Measurements from ENCODE around the gene TEKT4.
A peak's percentile ranks its signal among the peaks of the same experiment; 100 is the strongest.
"Not testable (repeated sequence)": the region's sequence is repeated elsewhere in the genome, so short reads cannot be mapped to it uniquely, and the experiment has no call there.

The TEKT4 gene, protein sequence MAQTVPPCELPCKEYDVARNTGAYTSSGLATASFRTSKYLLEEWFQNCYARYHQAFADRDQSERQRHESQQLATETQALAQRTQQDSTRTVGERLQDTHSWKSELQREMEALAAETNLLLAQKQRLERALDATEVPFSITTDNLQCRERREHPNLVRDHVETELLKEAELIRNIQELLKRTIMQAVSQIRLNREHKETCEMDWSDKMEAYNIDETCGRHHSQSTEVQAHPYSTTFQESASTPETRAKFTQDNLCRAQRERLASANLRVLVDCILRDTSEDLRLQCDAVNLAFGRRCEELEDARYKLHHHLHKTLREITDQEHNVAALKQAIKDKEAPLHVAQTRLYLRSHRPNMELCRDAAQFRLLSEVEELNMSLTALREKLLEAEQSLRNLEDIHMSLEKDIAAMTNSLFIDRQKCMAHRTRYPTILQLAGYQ

DNA sequence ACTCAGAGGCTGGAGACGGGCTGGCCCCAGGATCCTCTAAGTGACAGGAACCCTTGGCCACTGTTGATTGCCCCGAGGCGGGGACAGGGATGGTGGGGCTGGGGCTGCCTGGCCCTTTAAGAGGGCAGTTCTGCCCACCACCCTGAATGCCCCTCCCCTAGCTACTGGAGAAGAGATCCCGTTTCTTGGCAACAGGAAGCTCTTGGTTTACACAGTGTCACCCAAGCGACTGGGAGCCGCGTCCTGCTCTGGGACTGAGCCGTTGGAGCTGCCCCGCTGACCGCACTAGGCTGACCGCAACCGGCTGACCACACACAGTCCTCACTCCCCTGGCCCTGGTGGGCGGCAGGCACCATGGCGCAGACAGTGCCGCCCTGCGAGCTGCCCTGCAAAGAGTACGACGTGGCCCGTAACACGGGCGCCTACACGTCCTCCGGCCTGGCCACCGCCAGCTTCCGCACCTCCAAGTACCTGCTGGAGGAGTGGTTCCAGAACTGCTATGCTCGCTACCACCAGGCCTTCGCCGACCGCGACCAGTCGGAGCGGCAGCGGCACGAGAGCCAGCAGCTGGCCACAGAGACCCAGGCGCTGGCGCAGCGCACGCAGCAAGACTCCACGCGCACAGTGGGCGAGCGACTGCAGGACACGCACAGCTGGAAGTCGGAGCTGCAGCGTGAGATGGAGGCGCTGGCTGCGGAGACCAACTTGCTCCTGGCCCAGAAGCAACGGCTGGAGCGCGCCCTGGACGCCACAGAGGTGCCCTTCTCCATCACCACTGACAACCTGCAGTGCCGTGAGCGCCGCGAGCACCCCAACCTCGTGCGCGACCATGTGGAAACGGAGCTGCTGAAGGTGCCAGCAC is at the start of gene TEKT4:
Gene TEKT4 (plus strand): TSS at position 205 of the 862 bp plus-strand sequence. CDS start 150 bp downstream, at position 355.
- DNase-seq (ENCODE audit: low read depth, low spot score), result no peak

DNA sequence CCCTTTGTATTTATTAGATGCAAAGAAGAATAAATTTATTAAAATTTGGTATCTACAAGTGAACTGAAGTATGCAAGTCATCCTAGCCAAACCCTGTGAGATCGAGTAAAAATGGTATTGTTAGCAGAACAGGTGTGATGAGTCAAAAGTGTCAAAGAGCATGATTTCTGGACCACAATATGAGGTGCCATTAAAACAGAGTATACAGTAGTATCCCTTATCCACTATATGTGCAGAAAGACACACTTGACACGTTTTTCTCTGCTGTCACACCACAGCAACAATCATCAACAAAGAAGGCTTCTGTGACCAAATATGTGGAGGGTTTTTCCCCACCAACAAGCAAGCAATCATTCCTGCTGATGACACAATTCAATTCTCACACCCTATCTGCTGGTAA is 32.0 kb upstream of the TEKT4 start:
- not testable (repeated sequence) for DNase-seq (ENCODE audit: low read depth, low spot score)

DNA sequence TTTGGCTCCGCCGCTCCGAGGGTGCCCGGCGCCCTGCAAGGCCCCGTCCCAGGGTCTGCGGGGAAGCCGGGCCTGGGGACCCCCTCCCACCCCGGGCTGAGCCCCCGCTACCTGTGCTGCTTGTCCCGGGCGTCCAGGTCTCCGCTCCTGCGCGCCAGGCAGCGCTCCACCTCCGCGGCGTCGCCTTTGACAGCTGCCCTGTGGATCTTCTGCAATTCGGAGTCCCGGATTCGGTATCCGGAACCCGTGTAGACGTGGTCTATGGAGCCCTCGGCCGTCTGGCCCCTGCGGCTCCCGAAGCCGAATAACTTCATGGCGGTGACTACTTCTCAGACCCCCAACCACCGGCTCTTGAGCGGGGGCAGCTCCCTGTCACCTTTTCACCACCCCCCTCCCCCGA is 14.4 kb upstream of the TEKT4 start:
- not testable (repeated sequence) for DNase-seq (ENCODE audit: low read depth, low spot score)

DNA sequence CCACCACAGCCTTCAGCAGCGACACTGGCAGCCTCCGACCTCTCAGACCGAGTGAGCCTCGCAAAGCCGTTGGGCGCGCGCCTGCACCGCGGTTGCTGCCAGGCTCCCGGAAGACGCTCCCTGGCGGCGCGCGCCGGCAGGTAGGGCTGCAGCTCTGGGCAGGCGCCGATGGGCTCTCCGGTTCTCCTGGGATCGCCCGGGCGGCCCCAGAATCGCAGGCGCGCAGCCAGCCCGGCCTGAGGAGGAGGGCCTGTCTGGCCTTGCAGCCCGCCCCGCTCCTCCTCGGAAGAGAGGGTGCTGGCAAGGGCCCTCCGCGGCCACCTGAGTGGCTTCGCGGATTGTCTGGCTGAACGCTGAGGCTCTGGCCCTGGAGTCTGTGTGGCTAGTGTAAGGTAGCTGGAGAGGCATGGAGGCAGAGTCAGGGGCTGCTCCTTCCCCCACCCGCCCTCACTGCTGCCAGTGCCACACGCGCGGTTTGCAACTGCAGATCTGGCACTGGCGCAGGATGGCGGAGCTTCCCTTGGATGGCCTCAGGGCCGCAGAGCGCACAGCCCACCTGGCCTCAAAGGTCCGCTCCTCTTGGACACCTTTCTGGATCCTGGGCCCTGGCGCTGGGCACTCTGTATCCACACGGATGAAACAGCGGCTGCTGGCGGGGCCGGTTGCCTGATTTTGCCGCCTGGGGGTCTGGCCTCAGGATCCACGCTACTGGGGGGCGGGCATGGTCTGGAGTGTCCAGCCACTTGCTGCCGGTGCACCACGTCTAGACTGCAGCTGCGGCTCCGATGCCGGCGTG is 13.7 kb upstream of the TEKT4 start:
- DNase-seq (ENCODE audit: low read depth, low spot score), result not testable (repeated sequence)

DNA sequence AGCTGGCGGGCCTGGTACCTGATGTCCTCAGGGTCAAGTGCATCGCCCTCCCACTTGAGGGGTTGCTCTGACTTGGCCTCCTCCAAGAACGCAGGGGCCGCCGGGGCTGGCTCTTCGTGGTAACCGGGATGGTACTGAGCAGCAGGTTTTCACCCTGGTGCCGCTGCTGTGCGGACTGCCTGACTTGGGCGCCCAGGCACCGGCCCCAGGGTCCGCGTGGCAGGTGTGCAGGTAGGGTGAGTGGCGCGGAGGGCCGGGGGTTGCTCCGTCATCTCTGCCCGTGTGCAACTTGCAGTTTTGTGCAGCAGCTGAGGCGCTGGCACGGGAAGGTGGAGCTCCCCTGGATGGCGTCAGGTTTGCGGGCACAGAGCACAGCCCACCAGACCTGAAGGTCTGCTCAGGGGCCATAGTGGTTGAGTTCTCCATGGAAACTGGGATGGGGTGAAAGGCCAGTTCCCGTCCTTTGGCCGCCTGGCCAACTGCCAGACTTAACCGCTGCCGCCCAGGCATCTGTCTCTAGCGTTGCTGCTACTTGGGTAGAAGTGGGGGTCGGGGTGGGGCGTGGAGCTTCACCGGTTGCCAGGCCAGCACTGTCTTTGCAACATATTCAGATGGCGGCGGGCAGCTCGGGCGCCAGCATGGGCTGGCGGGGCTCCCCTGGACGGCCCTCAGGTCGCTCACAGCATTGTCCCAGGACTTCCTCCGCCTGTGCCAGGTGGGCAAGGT is 12.9 kb upstream of the TEKT4 start:
- not testable (repeated sequence) for DNase-seq (ENCODE audit: low read depth, low spot score)

DNA sequence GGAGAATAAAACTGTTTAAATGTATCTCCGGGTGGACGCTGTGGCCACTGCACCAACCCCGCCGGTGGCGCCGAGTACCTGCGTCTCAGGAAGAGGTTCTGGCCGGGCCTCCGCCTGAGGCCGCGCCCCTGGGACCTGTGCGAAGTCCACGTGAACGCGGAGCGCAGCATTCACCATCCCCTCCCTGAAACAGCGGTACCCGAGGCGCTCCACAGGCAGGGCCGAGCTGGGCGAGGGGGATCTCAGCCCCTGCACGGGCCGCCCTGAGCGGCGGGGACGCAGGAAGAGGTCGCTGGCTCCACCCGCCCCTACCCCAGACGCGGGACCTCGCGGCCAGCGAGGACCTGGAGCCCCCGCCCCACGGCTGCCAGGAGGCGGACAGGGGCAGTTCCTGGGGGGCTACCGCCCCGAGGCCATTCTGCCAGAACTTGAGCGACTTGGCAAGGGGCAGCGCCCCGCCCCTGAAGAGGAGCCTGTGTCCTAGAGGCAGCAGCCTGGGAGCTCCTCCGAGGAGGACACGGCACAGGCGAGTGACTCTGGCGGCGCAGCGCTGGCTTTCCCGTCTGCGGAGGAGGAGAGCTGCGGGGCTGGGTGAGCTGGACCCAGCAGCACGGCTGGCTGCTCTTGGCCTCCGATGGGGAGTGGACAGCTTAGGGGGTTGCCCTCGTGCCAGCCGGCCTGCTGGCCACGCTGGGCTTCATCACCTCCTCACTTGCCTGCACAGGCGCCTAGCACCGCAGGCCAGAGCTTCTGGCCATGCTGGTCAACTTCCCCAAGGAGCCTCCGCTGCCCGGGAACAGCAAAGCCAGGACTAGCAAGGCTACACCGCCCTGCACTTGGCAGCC is 9.7 kb upstream of the TEKT4 start:
- DNase-seq (ENCODE audit: low read depth, low spot score), result no peak

DNA sequence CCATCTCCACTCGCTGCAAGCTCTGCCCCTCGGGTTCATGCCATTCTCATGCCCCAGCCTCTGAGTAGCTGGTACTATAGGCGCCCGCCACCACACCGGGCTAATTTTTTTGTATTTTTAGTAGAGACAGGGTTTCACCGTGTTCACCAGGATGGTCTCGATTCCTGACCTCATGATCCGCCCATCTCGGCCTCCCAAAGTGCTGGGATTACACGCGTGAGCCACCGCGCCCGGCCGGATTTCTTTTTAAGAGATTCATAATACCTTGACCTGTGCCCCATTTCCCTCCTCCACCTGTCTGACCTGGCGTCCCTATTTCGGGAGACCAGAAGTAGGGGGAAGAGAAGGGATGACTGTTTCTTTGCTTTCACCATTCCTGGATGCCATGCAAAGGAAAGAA is 8.3 kb upstream of the TEKT4 start:
- DNase-seq (ENCODE audit: low read depth, low spot score), result not testable (repeated sequence)

DNA sequence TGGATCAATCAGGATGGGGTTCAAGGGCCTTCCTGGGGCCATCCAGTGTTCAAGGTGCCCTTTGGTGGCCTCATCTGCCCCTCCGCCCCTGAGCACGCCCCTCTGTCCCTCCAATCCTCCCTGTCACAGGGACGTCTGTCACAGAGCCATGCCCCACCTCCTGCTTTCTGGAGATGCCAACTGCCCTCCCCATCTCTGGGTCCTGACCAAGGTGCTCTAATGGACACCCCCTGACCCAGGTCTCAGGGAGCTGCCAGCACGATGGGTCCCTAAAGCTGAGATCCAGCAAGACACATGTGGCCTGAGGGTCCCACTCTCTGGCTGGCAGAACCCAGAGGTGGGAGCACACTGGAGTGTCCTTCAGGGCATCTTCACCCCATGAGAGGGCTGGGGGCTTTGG is 2.1 kb upstream of the TEKT4 start:
- DNase-seq (ENCODE audit: low read depth, low spot score), result no peak

DNA sequence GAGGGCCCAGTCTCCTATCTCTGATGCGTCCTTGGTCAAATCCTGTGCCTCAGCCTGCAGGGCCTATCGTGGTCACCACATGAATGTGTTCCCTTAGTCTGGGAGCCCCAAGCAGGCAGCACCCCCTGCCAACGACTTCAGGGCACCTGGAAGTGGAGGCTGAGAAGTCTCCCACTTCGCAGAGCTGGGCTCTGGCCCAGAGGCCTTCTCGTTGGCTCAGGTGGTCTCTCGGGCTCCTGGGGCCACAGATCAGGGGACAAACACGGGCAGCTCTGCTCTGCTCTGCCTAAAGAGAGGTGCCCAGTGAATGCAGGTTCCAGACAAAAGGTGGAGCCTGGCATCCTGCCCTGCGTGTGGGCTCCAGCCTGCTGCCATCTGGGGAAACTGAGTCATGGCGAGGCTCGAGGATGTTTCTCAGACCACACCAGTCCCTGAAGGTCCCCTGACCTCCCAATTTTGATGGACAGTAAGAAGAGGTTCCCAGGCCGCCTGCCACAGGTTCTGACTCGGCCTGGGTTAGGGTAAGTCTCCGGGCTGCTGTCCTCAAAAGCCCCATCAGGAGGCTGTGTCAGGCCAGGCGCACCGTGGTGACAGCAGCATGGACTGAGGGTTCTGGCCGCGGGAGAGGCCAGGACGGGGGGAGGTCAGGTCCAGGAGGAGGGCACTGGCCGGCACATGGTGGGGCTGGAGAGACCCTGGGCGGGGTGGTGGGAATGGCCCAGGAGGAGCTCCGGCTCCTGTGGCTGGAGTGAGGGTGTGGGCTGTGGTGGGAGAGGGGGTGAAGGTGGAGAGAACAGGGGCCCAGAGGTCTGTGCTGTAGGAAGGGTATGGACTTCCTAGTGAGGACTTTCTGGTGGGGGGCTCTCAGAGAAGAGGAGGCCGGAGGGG is 1.4 kb upstream of the TEKT4 start:
- no peak for DNase-seq (ENCODE audit: low read depth, low spot score)

DNA sequence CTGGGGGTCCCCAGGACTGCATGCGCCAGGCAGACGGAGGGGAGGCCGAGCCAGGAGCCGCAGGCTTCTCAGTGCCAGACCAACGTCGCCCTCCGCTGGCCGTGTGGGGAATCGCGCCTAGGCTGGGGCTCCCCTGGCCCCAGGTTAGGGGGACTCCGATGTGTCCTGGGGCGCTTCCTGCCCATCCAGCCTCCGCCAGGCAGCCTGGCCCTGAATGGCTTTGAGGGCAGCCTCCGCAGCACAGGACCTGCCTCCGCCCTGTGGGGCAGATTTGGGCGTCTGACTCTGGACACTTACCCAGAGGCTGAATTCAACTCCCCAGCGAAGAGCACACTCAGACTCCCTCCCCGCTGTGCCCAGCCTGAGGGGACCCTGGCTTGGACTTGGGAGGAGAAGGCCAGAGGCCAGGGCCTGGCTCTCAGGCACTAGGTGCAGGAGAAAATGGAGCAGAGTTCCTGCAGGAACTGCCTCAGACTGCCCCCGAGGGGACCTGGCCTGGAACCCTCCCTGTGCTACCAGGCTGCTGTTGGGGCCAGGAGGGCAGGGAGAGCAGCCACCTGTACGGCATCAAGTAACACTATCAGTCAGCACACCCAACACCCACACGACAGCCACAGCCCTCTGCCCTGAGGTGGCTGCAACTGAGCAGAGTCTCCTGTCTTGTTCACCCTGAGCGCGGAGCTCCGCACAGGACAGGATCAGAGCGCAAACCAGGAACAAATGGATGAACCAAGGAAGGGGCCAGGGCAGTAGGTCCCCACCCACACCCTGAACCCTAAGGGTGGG is 597 bp upstream of the TEKT4 start:
- no peak for DNase-seq (ENCODE audit: low read depth, low spot score)

DNA sequence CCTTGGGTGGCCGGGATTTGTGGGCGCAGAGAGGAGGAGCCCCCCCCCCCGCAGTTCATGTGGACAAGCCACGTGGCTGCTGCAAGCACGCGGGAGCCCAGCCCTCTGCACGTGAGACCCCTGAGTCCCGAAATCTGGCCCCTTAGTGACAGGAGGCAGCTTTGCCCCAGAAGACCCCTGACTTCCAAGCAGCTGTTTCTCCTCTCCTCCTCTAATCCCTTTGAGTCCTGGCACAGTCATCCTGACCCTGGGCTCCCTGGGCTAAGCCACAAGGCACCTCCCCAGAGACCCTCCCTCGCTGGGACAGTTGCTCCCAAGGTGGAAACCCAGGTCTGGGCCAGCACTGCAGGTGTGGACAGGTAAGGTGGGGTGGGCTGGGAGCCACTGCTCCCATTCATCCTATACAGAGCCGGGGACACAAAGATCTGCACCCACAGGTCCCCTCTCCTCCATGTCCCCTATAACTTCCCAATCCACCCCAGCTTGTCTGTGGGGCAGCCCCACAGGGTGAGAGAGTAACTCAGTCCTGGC is 923 bp downstream of the TEKT4 start:
- DNase-seq (ENCODE audit: low read depth, low spot score), result no peak

DNA sequence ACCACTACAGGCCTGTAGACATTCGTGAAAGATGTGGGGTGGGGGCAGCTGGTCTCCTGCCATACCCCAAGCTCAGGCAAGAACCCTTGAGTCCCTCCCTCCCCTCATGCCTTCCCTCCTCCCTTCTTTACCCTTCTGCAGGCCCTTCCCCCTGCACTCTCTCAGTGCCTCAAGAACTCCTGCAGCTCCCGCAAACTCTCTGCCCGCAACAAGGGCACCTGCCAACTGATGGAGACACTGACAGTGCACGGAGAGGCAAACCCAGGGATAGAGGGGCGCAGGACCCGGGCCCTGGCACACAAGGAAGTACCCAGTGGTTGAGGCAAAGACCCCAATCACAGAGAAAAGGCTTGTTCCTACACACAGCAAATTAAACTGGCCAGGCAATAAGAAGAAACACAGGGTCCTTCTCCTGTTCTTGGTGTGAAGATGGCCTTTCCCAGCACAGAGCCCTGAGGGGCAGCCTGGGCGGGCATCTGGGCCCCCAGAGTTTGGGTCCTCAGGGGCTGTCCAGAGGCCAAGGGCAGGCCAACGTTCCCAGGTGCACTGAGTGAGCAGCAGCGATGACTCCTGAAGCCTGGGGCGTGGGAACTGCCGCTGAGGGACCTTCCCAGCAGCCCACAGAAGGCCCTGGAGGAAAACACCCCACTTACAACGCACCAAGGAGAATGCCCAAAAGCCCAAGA is 1.6 kb downstream of the TEKT4 start:
- no peak for DNase-seq (ENCODE audit: low read depth, low spot score)

DNA sequence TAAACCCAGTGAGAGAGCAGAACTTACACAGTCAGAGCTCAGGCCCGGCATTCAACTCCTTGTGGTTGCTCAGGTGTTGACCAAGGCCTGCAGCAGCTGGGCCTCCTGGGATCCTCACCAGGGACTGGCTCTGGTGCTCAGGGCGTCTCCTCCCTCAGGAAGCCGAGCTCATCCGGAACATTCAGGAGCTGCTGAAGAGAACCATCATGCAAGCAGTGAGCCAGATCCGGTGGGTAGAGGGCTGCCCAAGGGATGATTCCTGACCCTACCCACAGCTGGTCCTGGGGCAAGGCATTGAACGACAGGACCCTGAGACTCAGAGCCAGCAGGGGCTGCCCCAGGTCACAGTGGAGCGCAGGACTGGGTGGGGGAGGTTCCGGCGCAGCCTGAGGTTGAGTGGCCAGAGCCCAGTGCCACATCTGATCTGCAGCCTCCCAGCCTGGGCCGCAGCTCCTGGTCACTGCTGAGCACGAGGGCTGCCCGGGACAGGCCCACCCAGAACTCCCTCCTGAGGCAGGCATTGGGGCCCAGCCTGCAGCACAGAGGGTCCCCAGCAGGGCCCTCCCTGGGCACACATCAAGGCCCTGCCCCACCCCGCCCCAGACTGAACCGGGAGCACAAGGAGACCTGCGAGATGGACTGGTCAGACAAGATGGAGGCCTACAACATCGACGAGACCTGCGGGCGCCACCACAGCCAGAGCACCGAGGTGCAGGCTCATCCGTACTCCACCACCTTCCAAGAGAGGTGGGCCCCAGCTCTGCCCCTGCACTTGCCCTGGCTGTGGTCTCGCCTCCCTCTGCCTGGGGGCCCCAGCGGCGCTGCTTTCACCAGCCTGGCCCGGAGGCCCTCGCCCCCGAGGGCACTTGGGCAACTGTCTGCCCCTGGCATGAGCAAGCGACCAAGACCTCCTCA is 2.4 kb downstream of the TEKT4 start:
- DNase-seq (ENCODE audit: low read depth, low spot score), result no peak

DNA sequence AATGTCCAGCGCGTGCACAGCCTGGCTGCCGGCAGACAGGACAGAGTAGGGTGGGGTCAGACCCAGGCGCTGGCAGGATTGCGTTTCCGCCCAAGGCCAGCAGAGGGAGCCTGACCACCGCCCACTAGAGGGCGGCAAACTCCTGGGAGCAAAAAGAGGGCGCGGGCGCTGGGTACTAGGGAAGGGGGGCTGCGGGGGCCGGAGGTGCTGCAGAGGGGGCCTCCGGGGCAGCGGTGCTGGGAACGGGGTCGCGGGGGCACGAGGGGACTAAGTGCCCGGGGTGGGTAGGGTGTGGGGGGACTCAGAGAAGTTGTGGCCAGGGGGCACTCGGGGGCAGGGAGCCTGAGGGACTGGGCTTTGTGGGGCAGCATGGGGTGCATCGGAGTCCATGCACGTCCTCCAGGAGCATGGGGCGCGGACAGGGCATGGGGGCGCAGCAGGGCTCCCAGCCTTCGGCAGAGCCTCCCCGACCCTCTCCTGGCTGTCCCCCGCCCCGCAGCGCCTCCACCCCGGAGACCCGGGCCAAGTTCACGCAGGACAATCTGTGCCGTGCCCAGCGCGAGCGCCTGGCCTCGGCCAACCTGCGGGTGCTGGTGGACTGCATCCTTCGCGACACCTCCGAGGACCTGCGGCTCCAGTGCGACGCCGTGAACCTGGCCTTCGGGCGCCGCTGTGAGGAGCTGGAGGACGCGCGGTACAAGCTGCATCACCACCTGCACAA is 3.2 kb downstream of the TEKT4 start:
- peak; percentile 36 for DNase-seq (ENCODE audit: low read depth, low spot score)

DNA sequence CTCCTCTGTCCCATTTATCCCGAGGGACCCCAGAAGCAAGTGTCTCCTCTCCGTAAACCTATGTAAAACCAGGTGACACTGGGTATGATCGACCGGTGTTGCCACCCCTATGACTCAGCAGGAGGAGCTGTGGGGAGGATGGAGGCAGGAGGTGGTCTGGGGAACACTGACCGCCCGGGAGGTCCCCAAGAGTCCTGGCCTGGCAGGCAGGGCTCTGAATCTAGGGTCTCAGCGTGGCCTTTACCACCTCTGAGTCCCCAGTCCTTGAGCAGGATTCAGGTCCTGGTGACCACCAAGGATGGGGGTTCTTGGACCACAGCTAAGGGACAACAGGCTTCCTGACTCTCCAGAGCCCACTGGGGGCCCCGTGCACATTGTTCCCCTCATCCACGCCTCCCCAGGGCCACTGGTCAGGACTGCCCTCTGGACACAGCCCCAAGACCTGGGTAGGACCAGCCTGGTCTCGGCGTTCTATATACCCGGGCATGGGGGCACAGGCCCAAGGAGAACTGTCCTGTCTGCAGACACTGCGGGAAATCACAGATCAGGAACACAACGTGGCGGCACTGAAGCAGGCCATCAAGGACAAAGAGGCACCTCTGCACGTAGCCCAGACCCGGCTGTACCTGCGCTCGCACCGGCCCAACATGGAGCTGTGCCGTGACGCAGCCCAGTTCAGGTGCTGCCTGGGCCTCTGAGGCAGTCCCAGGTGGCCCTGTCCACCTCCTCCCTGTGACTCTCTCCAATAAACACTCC is 4.0 kb downstream of the TEKT4 start:
- no peak for DNase-seq (ENCODE audit: low read depth, low spot score)
